ENCODE measurements around the gene CHN2.

DNA sequence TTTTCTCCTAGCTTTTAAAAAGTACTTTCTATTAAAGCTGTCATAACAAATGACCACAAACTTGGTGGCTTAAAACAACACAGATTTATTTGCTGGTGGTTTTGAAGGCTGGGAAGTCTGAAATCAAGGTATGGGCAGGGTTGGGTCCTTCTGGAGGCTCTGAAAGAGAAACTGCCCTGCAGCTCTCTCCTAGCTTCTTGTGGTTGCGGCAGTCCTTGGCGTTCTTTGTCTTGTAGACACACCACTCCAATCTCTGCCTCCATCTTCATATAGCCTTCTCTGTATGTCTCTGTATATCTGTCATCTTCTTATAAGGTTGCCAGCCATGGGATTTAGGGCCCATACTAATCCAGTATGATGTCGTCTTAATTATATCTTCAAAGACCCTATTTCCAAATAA lies 289.7 kb downstream of the CHN2 start:
- TF ChIP-seq PAX5 (IDR thresholded peaks at IDR 0.05; ENCODE audit: insufficient read depth, low read length, severe bottlenecking): no peak
- TF ChIP-seq POLR2A (IDR thresholded peaks at IDR 0.05; ENCODE audit: low read depth, low read length): no peak
- no peak for TF ChIP-seq POLR2AphosphoS5 (IDR thresholded peaks at IDR 0.05; ENCODE audit: low read depth, low read length)
